ENCODE measurements around the gene TNK1. TPM values are rescaled to one million over a fixed set of nuclear protein-coding genes. Genes with fewer than 3 reads are reported as not detected.

Gene TNK1
- total and polyA plus RNA-seq, 7 experiments from 2014 or later, result 1.5 to 23.4 (median 11.3) TPM

GRCh38 chr17:7417056-7417655 lies 36.3 kb downstream of the TNK1 start:
- DNase-seq, result no peak

GRCh38 chr17:7418472-7419152 lies 37.7 kb downstream of the TNK1 start:
- ATAC-seq (no peak), DNase-seq (no peak)
- Mint-ChIP-seq H3K36me3 (no peaks in the 10 kb centered on the region), H3K9me3 (no peaks in the 10 kb centered on the region), H3K4me3 (no peak overlapping the region), H3K27ac (peak overlapping the region in 1 of 9 donors; percentile 62), H3K4me1 (peaks cover 0 to 7% (median 0%) of the 10 kb centered on the region in 7 donors), H3K27me3 (no peaks in the 10 kb centered on the region)
- Histone ChIP-seq H3K9me3 (ENCODE audit: control insufficient read depth in 2 of 3, low read length in 3 of 3) (no peaks in the 10 kb centered on the region), H3K4me1 (ENCODE audit: control insufficient read depth in 2 of 2, insufficient read depth in 2 of 2, low read length in 2 of 2) (no peaks in the 10 kb centered on the region), H3K27ac (ENCODE audit: low read depth, low read length) (no peak overlapping the region), H3K4me3 (ENCODE audit: low read length) (no peak overlapping the region), H3K36me3 (ENCODE audit: control insufficient read depth in 2 of 3, insufficient read depth in 3 of 3, low read length in 3 of 3) (no peaks in the 10 kb centered on the region), H3K27me3 (ENCODE audit: control insufficient read depth in 2 of 2, insufficient read depth in 2 of 2, low read length in 2 of 2) (no peaks in the 10 kb centered on the region)
- CTCF ChIA-PET, result no interaction called here
- POLR2A ChIA-PET, result no interaction called here
- intact Hi-C loops (cut with micrococcal nuclease), result no loop called here

More at GRCh38 chr17:7417056-7417655, 36.3 kb downstream of the TNK1 start:
- H3K4me1 ChIP-seq (ENCODE audit: control insufficient read depth in 2 of 2, insufficient read depth in 2 of 2, low read length in 2 of 2), result no peaks in the 10 kb centered on the region
- H3K9me3 ChIP-seq (ENCODE audit: control insufficient read depth in 2 of 3, low read length in 3 of 3), result no peaks in the 10 kb centered on the region
- no peaks in the 10 kb centered on the region for H3K27me3 ChIP-seq (ENCODE audit: control insufficient read depth in 2 of 2, insufficient read depth in 2 of 2, low read length in 2 of 2)
- H3K36me3 Mint-ChIP-seq, result no peaks in the 10 kb centered on the region
- peaks cover 0 to 7% (median 0%) of the 10 kb centered on the region in 7 donors for H3K4me1 Mint-ChIP-seq
- no peaks in the 10 kb centered on the region for H3K36me3 ChIP-seq (ENCODE audit: control insufficient read depth in 2 of 3, insufficient read depth in 3 of 3, low read length in 3 of 3)
- no peak for ATAC-seq
- CTCF ChIA-PET, result interaction anchor here (0.5 to 0.7 kb wide), 2 partner anchors 17 to 61 kb away, joined by 3 to 4 read pairs; no protein-coding TSS in a partner anchor
- POLR2A ChIA-PET, result interaction anchor here (0.7 to 1.0 kb wide), 2 partner anchors 14 to 44 kb away, joined by 3 read pairs; no protein-coding TSS in a partner anchor
- no peak overlapping the region for H3K4me3 ChIP-seq (ENCODE audit: low read length)
- no peaks in the 10 kb centered on the region for H3K9me3 Mint-ChIP-seq
- H3K27ac ChIP-seq (ENCODE audit: low read depth, low read length), result no peak overlapping the region
- H3K4me3 Mint-ChIP-seq, result no peak overlapping the region
- H3K27ac Mint-ChIP-seq, result no peak overlapping the region
- intact Hi-C loops (cut with micrococcal nuclease), result loop anchor here in 1 of 2 donors (2.0 kb wide), 1 partner anchor 136 kb away; the partner anchor contains the start of gene SLC2A4
- no peaks in the 10 kb centered on the region for H3K27me3 Mint-ChIP-seq

GRCh38 chr17:7419819-7420610 lies 39.1 kb downstream of the TNK1 start, which contains the start of gene SPEM1:
Gene SPEM1 (plus strand): TSS chr17:7420324. CDS start chr17:7420385, 61 bp downstream.
- DNase-seq (no peak), ATAC-seq (no peak)
- Histone ChIP-seq H3K4me3 (ENCODE audit: low read length) (no peak within 1 kb of the TSS), H3K27me3 (ENCODE audit: control insufficient read depth in 2 of 2, insufficient read depth in 2 of 2, low read length in 2 of 2) (no peaks in the 10 kb centered on the region), H3K36me3 (ENCODE audit: control insufficient read depth in 2 of 3, insufficient read depth in 3 of 3, low read length in 3 of 3) (no peaks in the 10 kb centered on the region), H3K9me3 (ENCODE audit: control insufficient read depth in 2 of 3, low read length in 3 of 3) (no peaks in the 10 kb centered on the region), H3K27ac (ENCODE audit: low read depth, low read length) (no peak within 1 kb of the TSS), H3K4me1 (ENCODE audit: control insufficient read depth in 2 of 2, insufficient read depth in 2 of 2, low read length in 2 of 2) (no peaks in the 10 kb centered on the region)
- Mint-ChIP-seq H3K4me1 (peaks cover 0 to 7% (median 0%) of the 10 kb centered on the region in 7 donors), H3K4me3 (no peak within 1 kb of the TSS), H3K27ac (peak within 1 kb of the TSS in 1 of 9 donors; percentile 38), H3K27me3 (peaks cover 0 to 3% (median 0%) of the 10 kb centered on the region in 5 donors), H3K9me3 (no peaks in the 10 kb centered on the region), H3K36me3 (no peaks in the 10 kb centered on the region)
- ChIA-PET CTCF (interaction anchor here (2.4 kb wide), 1 partner anchor 65 kb away, joined by 7 read pairs; the partner anchor contains the start of gene TMEM95), POLR2A (no interaction called here)
- intact Hi-C loops (cut with micrococcal nuclease), result no loop called here

GRCh38 chr17:7421186-7421585 lies 40.3 kb downstream of the TNK1 start:
- Mint-ChIP-seq H3K4me1 (peaks cover 0 to 7% (median 0%) of the 10 kb centered on the region in 7 donors), H3K9me3 (no peaks in the 10 kb centered on the region), H3K27ac (no peak overlapping the region), H3K36me3 (no peaks in the 10 kb centered on the region), H3K27me3 (peaks cover 0 to 3% (median 0%) of the 10 kb centered on the region in 5 donors), H3K4me3 (no peak overlapping the region)
- no peaks in the 10 kb centered on the region for H3K36me3 ChIP-seq (ENCODE audit: control insufficient read depth in 2 of 3, insufficient read depth in 3 of 3, low read length in 3 of 3)
- POLR2A ChIA-PET, result interaction anchor here (0.8 kb wide), 1 partner anchor 55 kb away, joined by 3 read pairs; no protein-coding TSS in a partner anchor
- ATAC-seq (no peak), DNase-seq (no peak)
- no peaks in the 10 kb centered on the region for H3K27me3 ChIP-seq (ENCODE audit: control insufficient read depth in 2 of 2, insufficient read depth in 2 of 2, low read length in 2 of 2)
- CTCF ChIA-PET, result interaction anchor here (2.4 kb wide), 1 partner anchor 66 kb away, joined by 7 read pairs; the partner anchor contains the start of gene TMEM95
- H3K4me1 ChIP-seq (ENCODE audit: control insufficient read depth in 2 of 2, insufficient read depth in 2 of 2, low read length in 2 of 2), result no peaks in the 10 kb centered on the region
- no peaks in the 10 kb centered on the region for H3K9me3 ChIP-seq (ENCODE audit: control insufficient read depth in 2 of 3, low read length in 3 of 3)
- H3K4me3 ChIP-seq (ENCODE audit: low read length), result no peak overlapping the region
- no peak overlapping the region for H3K27ac ChIP-seq (ENCODE audit: low read depth, low read length)
- intact Hi-C loops (cut with micrococcal nuclease), result no loop called here

- peak overlapping the region in 1 of 9 donors; percentile 72 for H3K27ac Mint-ChIP-seq
- Histone ChIP-seq H3K27me3 (ENCODE audit: control insufficient read depth in 2 of 2, insufficient read depth in 2 of 2, low read length in 2 of 2) (no peaks in the 10 kb centered on the region), H3K4me1 (ENCODE audit: control insufficient read depth in 2 of 2, insufficient read depth in 2 of 2, low read length in 2 of 2) (no peaks in the 10 kb centered on the region), H3K9me3 (ENCODE audit: control insufficient read depth in 2 of 3, low read length in 3 of 3) (no peaks in the 10 kb centered on the region), H3K36me3 (ENCODE audit: control insufficient read depth in 2 of 3, insufficient read depth in 3 of 3, low read length in 3 of 3) (no peaks in the 10 kb centered on the region), H3K27ac (ENCODE audit: low read depth, low read length) (no peak overlapping the region), H3K4me3 (ENCODE audit: low read length) (no peak overlapping the region)
- H3K36me3 Mint-ChIP-seq, result no peaks in the 10 kb centered on the region
- intact Hi-C loops (cut with micrococcal nuclease), result no loop called here
- H3K4me3 Mint-ChIP-seq, result no peak overlapping the region
- H3K27me3 Mint-ChIP-seq, result peaks cover 0 to 3% (median 0%) of the 10 kb centered on the region in 5 donors
- H3K9me3 Mint-ChIP-seq, result peaks cover 0 to 2% (median 0%) of the 10 kb centered on the region in 11 donors
- CTCF ChIA-PET, result interaction anchor here (1.4 kb wide), 1 partner anchor 67 kb away, joined by 3 read pairs; no protein-coding TSS in a partner anchor
- POLR2A ChIA-PET, result no interaction called here
- ATAC-seq, result no peak
- H3K4me1 Mint-ChIP-seq, result no peaks in the 10 kb centered on the region
- no peak for DNase-seq
These were observed 42.8 kb downstream of the TNK1 start for GRCh38 chr17:7423679-7424078.

- H3K9me3 ChIP-seq (ENCODE audit: control insufficient read depth in 2 of 3, low read length in 3 of 3), result no peaks in the 10 kb centered on the region
- ATAC-seq (no peak), DNase-seq (no peak)
- no peaks in the 10 kb centered on the region for H3K36me3 Mint-ChIP-seq
- no peaks in the 10 kb centered on the region for H3K36me3 ChIP-seq (ENCODE audit: control insufficient read depth in 2 of 3, insufficient read depth in 3 of 3, low read length in 3 of 3)
- H3K27me3 Mint-ChIP-seq, result peaks cover 0 to 3% (median 0%) of the 10 kb centered on the region in 5 donors
- H3K9me3 Mint-ChIP-seq, result peaks cover 0 to 2% (median 0%) of the 10 kb centered on the region in 11 donors
- H3K4me1 ChIP-seq (ENCODE audit: control insufficient read depth in 2 of 2, insufficient read depth in 2 of 2, low read length in 2 of 2), result no peaks in the 10 kb centered on the region
- no peaks in the 10 kb centered on the region for H3K27me3 ChIP-seq (ENCODE audit: control insufficient read depth in 2 of 2, insufficient read depth in 2 of 2, low read length in 2 of 2)
- H3K4me1 Mint-ChIP-seq, result no peaks in the 10 kb centered on the region
- intact Hi-C loops (cut with micrococcal nuclease), result no loop called here
- no peak within 1 kb of the TSS for H3K4me3 Mint-ChIP-seq
- POLR2A ChIA-PET, result interaction anchor here (0.6 to 1.9 kb wide), 4 partner anchors 10 to 91 kb away, joined by 3 to 6 read pairs (median 4); partner anchors contain the start of gene TMEM102
- no peak within 1 kb of the TSS for H3K27ac ChIP-seq (ENCODE audit: low read depth, low read length)
- CTCF ChIA-PET, result no interaction called here
- no peak within 1 kb of the TSS for H3K4me3 ChIP-seq (ENCODE audit: low read length)
- peak within 1 kb of the TSS in 3 of 9 donors; percentile 24 to 46 (median 29) for H3K27ac Mint-ChIP-seq
These were observed 44.4 kb downstream of the TNK1 start, which contains the start of gene SPEM2 for GRCh38 chr17:7425316-7425715. Gene SPEM2 (plus strand): TSS chr17:7425616. CDS start chr17:7425689, 73 bp downstream.
